Activated gamma-delta T cell treated with anti-CD3 and anti-CD28 coated beads, Interleukin-2, amount 50 U/mL, for 16 hours (primary cell): ENCODE results near the gene CCDC106.

Experiments
- DNase-seq: peaks from one replicate; pipeline ENCODE4 v3.0.0-alpha.2; 2020; ENCODE audit warnings: low read depth

Gene CCDC106

GRCh38 chr19:55696301-55697068 lies 48.5 kb downstream of the CCDC106 start:
- DNase-seq: no peak

- no peak for DNase-seq
Measured at GRCh38 chr19:55697069-55697440, 49.0 kb downstream of the CCDC106 start.

- no peak for DNase-seq
Measured at GRCh38 chr19:55697698-55698097, 49.7 kb downstream of the CCDC106 start.

- no peak for DNase-seq
Measured at GRCh38 chr19:55698256-55698655, 50.2 kb downstream of the CCDC106 start.

- DNase-seq: no peak
Measured at GRCh38 chr19:55699221-55699620, 51.2 kb downstream of the CCDC106 start.

- no peak for DNase-seq
Measured at GRCh38 chr19:55700813-55701212, 52.8 kb downstream of the CCDC106 start.

GRCh38 chr19:55702131-55702627 lies 54.2 kb downstream of the CCDC106 start:
- DNase-seq: no peak
